Neural progenitor cell (in vitro differentiated cells): ENCODE results near the gene TMEM30B. TPM values are rescaled to one million over a fixed set of nuclear protein-coding genes. Genes with fewer than 3 reads are reported as not detected.
A peak's percentile ranks its signal among the peaks of the same experiment; 100 is the strongest.

Experiments used
- DNase-seq: peaks from one replicate; pipeline ENCODE4 v3.0.0-alpha.2; 2016; ENCODE audit warnings: low spot score
- H2AFZ ChIP-seq: fragments of 200-600 bp; sonication (generic); replicated peaks from 2 replicates; pipeline ENCODE4 v1.6.1; 2016; ENCODE audit warnings: antibody characterized with exemption
- H3F3A ChIP-seq: fragments of 200-600 bp; sonication (generic); 2 replicates; pipeline ENCODE4 v1.6.1; 2016; ENCODE audit warnings: antibody characterized with exemption, low read depth
- H3K27ac ChIP-seq: fragments of 200-600 bp; sonication (generic); 2 replicates; pipeline ENCODE4 v1.5.1; 2016; ENCODE audit warnings: mild to moderate bottlenecking
- H3K27me3 ChIP-seq: fragments of 200-600 bp; sonication (generic); 2 replicates; pipeline ENCODE4 v1.6.1; 2016; ENCODE audit warnings: mild to moderate bottlenecking, moderate library complexity
- H3K36me3 ChIP-seq: fragments of 200-600 bp; sonication (generic); 2 replicates; pipeline ENCODE4 v1.5.1; 2016
- H3K4me1 ChIP-seq: fragments of 200-600 bp; sonication (generic); 2 replicates; pipeline ENCODE4 v1.6.1; 2016; ENCODE audit warnings: mixed run types
- H3K4me2 ChIP-seq: fragments of 200-600 bp; sonication (generic); 2 replicates; pipeline ENCODE4 v1.6.1; 2016
- H3K4me3 ChIP-seq: fragments of 200-600 bp; sonication (generic); 2 replicates; pipeline ENCODE4 v1.5.1; 2016
- H3K79me2 ChIP-seq: fragments of 200-600 bp; sonication (generic); 2 replicates; pipeline ENCODE4 v1.6.1; 2016; ENCODE audit warnings: low read depth
- H3K9ac ChIP-seq: fragments of 200-600 bp; sonication (generic); 2 replicates; pipeline ENCODE4 v1.6.1; 2016
- H3K9me3 ChIP-seq: fragments of 200-600 bp; sonication (generic); 2 replicates; pipeline ENCODE4 v1.5.1; 2016; ENCODE audit warnings: low read depth
- H4K20me1 ChIP-seq: fragments of 200-600 bp; sonication (generic); 2 replicates; pipeline ENCODE4 v1.6.1; 2016; ENCODE audit warnings: low read depth
- H3K27ac Mint-ChIP-seq: 3 replicates; pipeline ENCODE4 v1.8.0; 2021; ENCODE audit warnings: mixed read lengths
- H3K27me3 Mint-ChIP-seq: 2 replicates; pipeline ENCODE4 v1.8.0; 2022; ENCODE audit warnings: low read depth, mild to moderate bottlenecking, inconsistent platforms, moderate library complexity, mixed read lengths; ENCODE audit not compliant: insufficient read depth
- H3K36me3 Mint-ChIP-seq: 3 replicates; pipeline ENCODE4 v1.8.0; 2021; ENCODE audit warnings: mixed read lengths
- H3K4me1 Mint-ChIP-seq: 3 replicates; pipeline ENCODE4 v1.8.0; 2021; ENCODE audit warnings: mixed read lengths
- H3K4me3 Mint-ChIP-seq: 3 replicates; pipeline ENCODE4 v1.8.0; 2021; ENCODE audit warnings: mild to moderate bottlenecking, moderate library complexity, mixed read lengths
- H3K9me3 Mint-ChIP-seq: 3 replicates; pipeline ENCODE4 v1.8.0; 2020; ENCODE audit warnings: mixed read lengths
- CTCF ChIP-seq: fragments of 200-600 bp; sonication (generic); IDR thresholded peaks from 2 replicates; pipeline ENCODE4 v1.5.1; 2017; ENCODE audit warnings: antibody characterized with exemption, mild to moderate bottlenecking
- EZH2 ChIP-seq: fragments of 200-600 bp; sonication (generic); IDR thresholded peaks from 2 replicates; pipeline ENCODE4 v1.6.1; 2017; ENCODE audit warnings: antibody characterized with exemption, mild to moderate bottlenecking, moderate library complexity
- EZH2phosphoT487 ChIP-seq: fragments of 200-600 bp; sonication (generic); IDR thresholded peaks from 2 replicates; pipeline ENCODE4 v1.6.1; 2017; ENCODE audit warnings: antibody characterized with exemption
- total RNA-seq: library from RNA; depleted of rRNA; stranded (reverse); fragments of >200 nt; gene quantifications from 2 replicates; pipeline ENCODE4 v1.2.3, GENCODE V29; 2015; ENCODE audit warnings: low replicate concordance

TMEM30B gene
- total RNA-seq, 1 donor from 2014 or later, result 0.07 TPM

GRCh38 chr14:61325166-61325565 lies 44.0 kb upstream of the TMEM30B start:
- H4K20me1 ChIP-seq, result no peaks in the 10 kb centered on the region
- H3K4me1 Mint-ChIP-seq, result peaks cover 10% of the 10 kb centered on the region

DNA sequence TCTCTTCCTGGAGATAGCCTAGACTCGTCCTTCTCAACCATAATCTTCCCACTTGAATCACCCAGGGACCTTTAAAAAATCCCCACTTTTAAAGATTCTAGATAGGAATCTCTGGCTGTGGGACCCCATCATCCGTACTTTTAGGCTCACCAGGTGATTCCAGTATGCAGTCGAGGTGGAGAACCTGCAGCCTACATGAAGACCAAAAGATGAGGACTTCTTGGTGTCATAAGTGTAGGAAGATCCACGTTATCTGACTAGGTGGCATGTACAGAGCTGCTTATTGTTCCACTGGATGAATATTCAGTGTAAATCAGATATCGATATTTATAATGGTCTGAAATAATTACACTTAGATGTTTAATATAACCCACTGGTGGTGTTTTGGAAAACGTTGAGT lies 42.8 kb upstream of the TMEM30B start:
- H3K79me2 ChIP-seq, result no peaks in the 10 kb centered on the region

More at GRCh38 chr14:61325166-61325565, 44.0 kb upstream of the TMEM30B start:
- no peaks in the 10 kb centered on the region for H3K79me2 ChIP-seq
- DNase-seq, result no peak
- no peak overlapping the region for H2AFZ ChIP-seq
- H3K27me3 ChIP-seq, result peaks cover 51% of the 10 kb centered on the region
- no peaks in the 10 kb centered on the region for H3K36me3 ChIP-seq
- Mint-ChIP-seq H3K4me3 (no peak overlapping the region), H3K27me3 (peaks cover 25% of the 10 kb centered on the region), H3K36me3 (no peaks in the 10 kb centered on the region), H3K9me3 (peaks cover 19% of the 10 kb centered on the region), H3K27ac (no peak overlapping the region)
- no peak for TF ChIP-seq EZH2phosphoT487
- TF ChIP-seq CTCF, result no peak
- H3K4me2 ChIP-seq, result no peak overlapping the region
- no peak overlapping the region for H3K9ac ChIP-seq
- H3F3A ChIP-seq, result no peaks in the 10 kb centered on the region
- peaks cover 4% of the 10 kb centered on the region for H3K9me3 ChIP-seq
- H3K4me1 ChIP-seq, result peaks cover 12% of the 10 kb centered on the region
- H3K4me3 ChIP-seq, result no peak overlapping the region
- no peak overlapping the region for H3K27ac ChIP-seq

DNA sequence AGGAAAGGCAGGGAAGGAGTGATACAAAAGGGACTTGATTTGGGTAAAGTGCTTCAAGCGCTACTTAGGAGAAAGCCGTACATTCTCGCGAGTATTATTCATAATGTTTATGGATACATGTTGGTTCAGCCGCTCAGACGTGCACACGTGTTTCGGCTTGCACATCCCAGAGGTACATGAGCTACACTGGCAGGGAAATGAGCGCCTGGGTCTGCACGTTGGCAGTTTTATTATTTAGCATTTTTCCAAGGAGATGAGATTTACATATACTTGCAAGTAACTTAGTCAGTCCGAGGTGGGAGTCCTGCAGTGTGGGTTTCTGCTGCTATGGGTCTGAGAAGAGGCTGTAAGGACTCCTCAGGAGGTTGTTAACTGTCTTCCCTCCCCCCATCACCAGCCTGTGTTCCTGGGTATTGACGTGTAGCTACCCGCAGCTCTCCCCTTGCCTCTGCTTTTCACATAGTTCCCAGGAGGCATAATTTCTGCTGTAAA lies 41.7 kb upstream of the TMEM30B start:
- Histone ChIP-seq H2AFZ (peak overlapping the region; percentile 98), H3K9me3 (peaks cover 4% of the 10 kb centered on the region), H3K4me1 (peaks cover 12% of the 10 kb centered on the region), H3K36me3 (no peaks in the 10 kb centered on the region), H3F3A (no peaks in the 10 kb centered on the region), H3K9ac (no peak overlapping the region), H3K79me2 (no peaks in the 10 kb centered on the region), H3K27ac (no peak overlapping the region), H3K27me3 (peaks cover 60% of the 10 kb centered on the region), H3K4me3 (peak overlapping the region; percentile 67), H3K4me2 (peak overlapping the region; percentile 80), H4K20me1 (no peaks in the 10 kb centered on the region)
- Mint-ChIP-seq H3K36me3 (no peaks in the 10 kb centered on the region), H3K27me3 (peaks cover 25% of the 10 kb centered on the region), H3K9me3 (peaks cover 19% of the 10 kb centered on the region), H3K4me1 (peaks cover 10% of the 10 kb centered on the region), H3K27ac (no peak overlapping the region), H3K4me3 (peak overlapping the region; percentile 77)
- TF ChIP-seq EZH2phosphoT487 (no peak), CTCF (no peak), EZH2 (no peak)
- no peak for DNase-seq

More for the DNA sequence above, 42.8 kb upstream of the TMEM30B start:
- peaks cover 4% of the 10 kb centered on the region for H3K9me3 ChIP-seq
- Mint-ChIP-seq H3K27me3 (peaks cover 25% of the 10 kb centered on the region), H3K4me1 (peaks cover 10% of the 10 kb centered on the region), H3K27ac (no peak overlapping the region), H3K9me3 (peaks cover 19% of the 10 kb centered on the region), H3K4me3 (no peak overlapping the region), H3K36me3 (no peaks in the 10 kb centered on the region)
- H4K20me1 ChIP-seq, result no peaks in the 10 kb centered on the region
- no peak overlapping the region for H3K27ac ChIP-seq
- no peak overlapping the region for H3K4me2 ChIP-seq
- peaks cover 12% of the 10 kb centered on the region for H3K4me1 ChIP-seq
- H3K4me3 ChIP-seq, result no peak overlapping the region
- no peak for DNase-seq
- H3K27me3 ChIP-seq, result peaks cover 60% of the 10 kb centered on the region
- no peak overlapping the region for H3K9ac ChIP-seq
- no peak overlapping the region for H2AFZ ChIP-seq
- TF ChIP-seq EZH2phosphoT487, result no peak
- no peak for TF ChIP-seq EZH2
- no peak for TF ChIP-seq CTCF
- H3F3A ChIP-seq, result no peaks in the 10 kb centered on the region
- no peaks in the 10 kb centered on the region for H3K36me3 ChIP-seq
